Amygdala (tissue), 56 donors: ENCODE data around the gene SRGAP2.
"Not testable (repeated sequence)": the region's sequence is repeated elsewhere in the genome, so short reads cannot be mapped to it uniquely, and the experiment has no call there.

Source experiments
- DNase-seq, 56 donors: peaks; one replicate each; lab custom pipeline; 2025; lab: John Stamatoyannopoulos, UW

Gene SRGAP2

GRCh38 chr1:206245479-206245878 is 42.1 kb downstream of the SRGAP2 start:
- not testable (repeated sequence) for DNase-seq

GRCh38 chr1:206246129-206246886 is 43.0 kb downstream of the SRGAP2 start:
- DNase-seq: not testable (repeated sequence)

- DNase-seq: not testable (repeated sequence)
Observed at GRCh38 chr1:206250953-206251681, 47.8 kb downstream of the SRGAP2 start.

GRCh38 chr1:206252680-206253335 is 49.5 kb downstream of the SRGAP2 start:
- not testable (repeated sequence) for DNase-seq
